Measurements from ENCODE around the gene BST1.

The BST1 gene

GRCh38 chr4:15702941-15703403 lies at the start of gene BST1:
TSS of gene BST1 (plus strand) at chr4:15703065. CDS start at chr4:15703145, 80 bp downstream.
- DNase-seq (ENCODE audit: low read depth) = no peak

- no peak for DNase-seq (ENCODE audit: low read depth)
Measured at GRCh38 chr4:15653420-15653819, 49.4 kb upstream of the BST1 start.

GRCh38 chr4:15653864-15654592 lies 48.8 kb upstream of the BST1 start:
- no peak for DNase-seq (ENCODE audit: low read depth)

- DNase-seq (ENCODE audit: low read depth) = no peak
Measured at GRCh38 chr4:15654593-15655222, 48.2 kb upstream of the BST1 start.

- peak; percentile 78 for DNase-seq (ENCODE audit: low read depth)
Measured at GRCh38 chr4:15655223-15656037, 47.4 kb upstream of the BST1 start, which contains the start of gene FBXL5. TSS of gene FBXL5 (minus strand) at chr4:15655357. CDS start at chr4:15655287, 70 bp downstream.

- DNase-seq (ENCODE audit: low read depth) = no peak
Measured at GRCh38 chr4:15656038-15656470, 46.8 kb upstream of the BST1 start.

GRCh38 chr4:15657366-15657765 lies 45.5 kb upstream of the BST1 start:
- DNase-seq (ENCODE audit: low read depth) = no peak

- DNase-seq (ENCODE audit: low read depth) = no peak
Measured at GRCh38 chr4:15658136-15658770, 44.6 kb upstream of the BST1 start.

GRCh38 chr4:15658781-15659180 lies 44.1 kb upstream of the BST1 start:
- DNase-seq (ENCODE audit: low read depth) = no peak

GRCh38 chr4:15659768-15660570 lies 42.9 kb upstream of the BST1 start:
- DNase-seq (ENCODE audit: low read depth) = peak; percentile 75

GRCh38 chr4:15665753-15666365 lies 37.0 kb upstream of the BST1 start:
- no peak for DNase-seq (ENCODE audit: low read depth)

GRCh38 chr4:15667006-15667405 lies 35.9 kb upstream of the BST1 start:
- no peak for DNase-seq (ENCODE audit: low read depth)

GRCh38 chr4:15668566-15669435 lies 34.1 kb upstream of the BST1 start:
- no peak for DNase-seq (ENCODE audit: low read depth)

GRCh38 chr4:15670576-15670975 lies 32.3 kb upstream of the BST1 start:
- DNase-seq (ENCODE audit: low read depth) = no peak

GRCh38 chr4:15672101-15672500 lies 30.8 kb upstream of the BST1 start:
- DNase-seq (ENCODE audit: low read depth) = no peak

- DNase-seq (ENCODE audit: low read depth) = no peak
Measured at GRCh38 chr4:15673337-15673736, 29.5 kb upstream of the BST1 start.

GRCh38 chr4:15674046-15674445 lies 28.8 kb upstream of the BST1 start:
- DNase-seq (ENCODE audit: low read depth) = no peak

- DNase-seq (ENCODE audit: low read depth) = no peak
Measured at GRCh38 chr4:15674926-15675325, 27.9 kb upstream of the BST1 start.

GRCh38 chr4:15675356-15675755 lies 27.5 kb upstream of the BST1 start:
- DNase-seq (ENCODE audit: low read depth) = no peak

GRCh38 chr4:15676039-15676438 lies 26.8 kb upstream of the BST1 start:
- no peak for DNase-seq (ENCODE audit: low read depth)

Measured in stromal cell of bone marrow (primary cell).